Mesenchymal stem cell (in vitro differentiated cells and primary cell): ENCODE measurements around the gene SAMHD1.
"Not testable (repeated sequence)": the region's sequence is repeated elsewhere in the genome, so short reads cannot be mapped to it uniquely, and the experiment has no call there.

Experiments
- DNase-seq: peaks from one replicate; pipeline ENCODE4 v3.0.0-alpha.2; 2013
- H2AFZ ChIP-seq: one replicate; pipeline ENCODE4 v1.6.1; 2013; ENCODE audit warnings: low read depth, mild to moderate bottlenecking, control low read depth, inconsistent platforms, low read length, moderate library complexity
- H2AK5ac ChIP-seq: 2 replicates; pipeline ENCODE4 v1.6.1; 2013; ENCODE audit warnings: low read length, moderate library complexity, mild to moderate bottlenecking, inconsistent platforms; ENCODE audit not compliant: severe bottlenecking
- H2BK120ac ChIP-seq: one replicate; pipeline ENCODE4 v1.6.1; 2013; ENCODE audit warnings: low read depth, mild to moderate bottlenecking, inconsistent platforms, low read length, moderate library complexity
- H2BK12ac ChIP-seq, 2 experiments: one replicate each; pipeline ENCODE4 v1.6.1; 2013; ENCODE audit warnings: inconsistent platforms in 2 of 2, low read length in 2 of 2, mild to moderate bottlenecking in 2 of 2, moderate library complexity in 2 of 2, control low read depth in 1 of 2
- H2BK15ac ChIP-seq: one replicate; pipeline ENCODE4 v1.6.1; 2013; ENCODE audit warnings: mild to moderate bottlenecking, low read depth, inconsistent platforms; ENCODE audit not compliant: poor library complexity, severe bottlenecking
- H2BK5ac ChIP-seq: 2 replicates; pipeline ENCODE4 v1.6.1; 2013; ENCODE audit warnings: low read depth, mild to moderate bottlenecking, low read length, control low read depth, inconsistent platforms; ENCODE audit not compliant: poor library complexity, severe bottlenecking
- H3K14ac ChIP-seq, 2 experiments: one replicate each; pipeline ENCODE4 v1.6.1; 2013; ENCODE audit warnings: inconsistent platforms in 2 of 2, low read length in 2 of 2, control low read depth in 1 of 2, mild to moderate bottlenecking in 1 of 2, moderate library complexity in 1 of 2
- H3K18ac ChIP-seq, 2 experiments: one replicate each; pipeline ENCODE4 v1.6.1; 2013; ENCODE audit warnings: inconsistent platforms in 2 of 2, low read length in 2 of 2, control low read depth in 1 of 2, low read depth in 1 of 2, mild to moderate bottlenecking in 1 of 2
- H3K23ac ChIP-seq, 2 experiments: one replicate each; pipeline ENCODE4 v1.6.1; 2013; ENCODE audit warnings: inconsistent platforms in 2 of 2, low read length in 2 of 2, mild to moderate bottlenecking in 2 of 2, moderate library complexity in 2 of 2, control low read depth in 1 of 2
- H3K27ac ChIP-seq: 2 replicates; pipeline ENCODE4 v1.5.1; 2013; ENCODE audit warnings: mild to moderate bottlenecking, moderate library complexity, low read length, control low read depth, inconsistent platforms; ENCODE audit not compliant: poor library complexity, severe bottlenecking
- H3K27me3 ChIP-seq, 2 experiments: 2 replicates each; pipeline versions ENCODE4 v1.6.1 to v1.7.0; 2013; ENCODE audit warnings: low read length in 2 of 2, mild to moderate bottlenecking in 2 of 2, moderate library complexity in 2 of 2, control low read depth in 1 of 2, inconsistent platforms in 1 of 2; ENCODE audit not compliant: control insufficient read depth in 1 of 2, insufficient read depth in 1 of 2
- H3K36me3 ChIP-seq, 2 experiments: 2 replicates each; pipeline versions ENCODE4 v1.6.1 to v1.7.0; 2013; ENCODE audit warnings: low read length in 2 of 2, control low read depth in 1 of 2, inconsistent platforms in 1 of 2, low read depth in 1 of 2, mild to moderate bottlenecking in 1 of 2; ENCODE audit not compliant: insufficient read depth in 2 of 2, control insufficient read depth in 1 of 2
- H3K4ac ChIP-seq, 2 experiments: one replicate each; pipeline ENCODE4 v1.6.1; 2013; ENCODE audit warnings: inconsistent platforms in 2 of 2, low read length in 2 of 2, mild to moderate bottlenecking in 2 of 2, moderate library complexity in 2 of 2, control low read depth in 1 of 2, low read depth in 1 of 2
- H3K4me1 ChIP-seq: 2 replicates; pipeline ENCODE4 v1.6.1; 2013; ENCODE audit warnings: low read depth, low read length, control low read depth; ENCODE audit not compliant: control insufficient read depth, insufficient read depth
- H3K4me2 ChIP-seq: 2 replicates; pipeline ENCODE4 v1.6.1; 2013; ENCODE audit warnings: low read length, mild to moderate bottlenecking, inconsistent platforms; ENCODE audit not compliant: poor library complexity, severe bottlenecking
- H3K4me3 ChIP-seq, 2 experiments: 2 replicates each; pipeline versions ENCODE4 v1.5.1 to v1.7.0; 2013; ENCODE audit warnings: low read length in 2 of 2, mild to moderate bottlenecking in 2 of 2, control low read depth in 1 of 2, low read depth in 1 of 2; ENCODE audit not compliant: insufficient read depth in 1 of 2
- H3K79me1 ChIP-seq: replicated peaks from 2 replicates; pipeline ENCODE4 v1.6.1; 2013; ENCODE audit warnings: mild to moderate bottlenecking, control low read depth, low read length, inconsistent platforms; ENCODE audit not compliant: poor library complexity, severe bottlenecking
- H3K9ac ChIP-seq: 2 replicates; pipeline ENCODE4 v1.7.0; 2013; ENCODE audit warnings: mild to moderate bottlenecking, low read length, moderate library complexity
- H3K9me3 ChIP-seq: 2 replicates; pipeline ENCODE4 v1.7.0; 2013; ENCODE audit warnings: mild to moderate bottlenecking, low read length; ENCODE audit not compliant: control insufficient read depth
- H4K8ac ChIP-seq: one replicate; pipeline ENCODE4 v1.6.1; 2013; ENCODE audit warnings: inconsistent platforms, mild to moderate bottlenecking, low read length, moderate library complexity
- H4K91ac ChIP-seq: one replicate; pipeline ENCODE4 v1.6.1; 2013; ENCODE audit warnings: mild to moderate bottlenecking, low read length, inconsistent platforms
- WGBS: methylation state at CpG from one replicate; pipeline ENCODE4 v1.1.7; 2013; ENCODE audit warnings: mixed read lengths; 5-methylcytosine and 5-hydroxymethylcytosine counted together

SAMHD1 gene

GRCh38 chr20:36917240-36917639 is 34.3 kb downstream of the SAMHD1 start:
- no peaks in the 10 kb centered on the region for H3K27me3 ChIP-seq
- H3K36me3 ChIP-seq = peaks cover 4 to 41% of the 10 kb centered on the region in 2 experiments
- no peak for DNase-seq
- no peaks in the 10 kb centered on the region for H3K4me1 ChIP-seq
- H2BK12ac ChIP-seq = no peak overlapping the region
- H3K4ac ChIP-seq = no peak overlapping the region
- H3K27ac ChIP-seq = no peak overlapping the region
- H2BK15ac ChIP-seq = no peak overlapping the region
- WGBS = 96% methylated on average over 6 of the region's 6 CpGs
- no peak overlapping the region for H3K9ac ChIP-seq
- no peaks in the 10 kb centered on the region for H3K79me1 ChIP-seq
- H4K91ac ChIP-seq = no peak overlapping the region
- no peak overlapping the region for H2AK5ac ChIP-seq
- H2BK120ac ChIP-seq = no peak overlapping the region
- H2BK5ac ChIP-seq = no peak overlapping the region
- H3K23ac ChIP-seq = no peak overlapping the region
- no peak overlapping the region for H2AFZ ChIP-seq
- H3K9me3 ChIP-seq = no peaks in the 10 kb centered on the region
- no peak overlapping the region for H3K4me3 ChIP-seq
- no peak overlapping the region for H3K18ac ChIP-seq
- no peak overlapping the region for H4K8ac ChIP-seq
- H3K4me2 ChIP-seq = no peak overlapping the region
- H3K14ac ChIP-seq = no peak overlapping the region

DNA sequence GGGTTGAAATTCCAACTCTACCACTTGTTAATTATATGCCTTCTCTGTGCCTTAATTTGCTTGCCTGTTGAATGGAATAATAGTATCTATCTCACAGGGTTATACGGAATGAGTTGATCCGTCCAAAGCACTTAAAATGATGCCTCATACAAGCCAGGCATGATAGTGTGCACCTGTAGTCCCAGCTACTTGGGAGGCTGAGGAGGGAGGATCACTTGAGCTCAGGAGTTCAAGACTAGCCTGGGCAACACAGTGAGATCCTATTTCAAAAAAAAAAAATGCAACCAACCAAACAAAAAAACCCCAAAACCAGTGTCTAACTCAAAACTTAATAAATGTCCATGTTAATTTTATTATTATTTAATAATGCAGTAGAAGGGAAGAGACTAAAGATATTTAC is 35.3 kb downstream of the SAMHD1 start:
- Histone ChIP-seq H3K36me3 (peaks cover 4 to 51% of the 10 kb centered on the region in 2 experiments), H3K4me3 (no peak overlapping the region), H3K14ac (no peak overlapping the region), H2BK15ac (no peak overlapping the region), H3K9ac (no peak overlapping the region), H2AK5ac (no peak overlapping the region), H3K4me1 (no peaks in the 10 kb centered on the region), H2AFZ (no peak overlapping the region), H3K27ac (no peak overlapping the region), H2BK5ac (no peak overlapping the region), H3K27me3 (no peaks in the 10 kb centered on the region), H3K79me1 (no peaks in the 10 kb centered on the region), H2BK12ac (no peak overlapping the region), H3K18ac (no peak overlapping the region), H3K9me3 (no peaks in the 10 kb centered on the region), H3K4ac (no peak overlapping the region), H4K91ac (no peak overlapping the region), H4K8ac (no peak overlapping the region), H2BK120ac (no peak overlapping the region), H3K23ac (no peak overlapping the region), H3K4me2 (no peak overlapping the region)
- 89% methylated on average over 2 of the region's 2 CpGs for WGBS
- no peak for DNase-seq

- H3K9ac ChIP-seq = no peak overlapping the region
- H3K9me3 ChIP-seq = no peaks in the 10 kb centered on the region
- no peak overlapping the region for H3K14ac ChIP-seq
- H3K4me2 ChIP-seq = no peak overlapping the region
- no peak overlapping the region for H2AK5ac ChIP-seq
- H2BK12ac ChIP-seq = no peak overlapping the region
- no peak overlapping the region for H3K18ac ChIP-seq
- no peak overlapping the region for H2BK5ac ChIP-seq
- H3K4me1 ChIP-seq = peaks cover 1% of the 10 kb centered on the region
- peaks cover 0 to 57% of the 10 kb centered on the region in 2 experiments for H3K36me3 ChIP-seq
- no peak overlapping the region for H3K23ac ChIP-seq
- H2BK15ac ChIP-seq = no peak overlapping the region
- H2AFZ ChIP-seq = no peak overlapping the region
- H3K27ac ChIP-seq = no peak overlapping the region
- DNase-seq = no peak
- no peak overlapping the region for H3K4me3 ChIP-seq
- H4K8ac ChIP-seq = no peak overlapping the region
- H3K27me3 ChIP-seq = no peaks in the 10 kb centered on the region
- WGBS = 33% methylated on average over 3 of the region's 4 CpGs
- no peak overlapping the region for H2BK120ac ChIP-seq
- no peak overlapping the region for H3K4ac ChIP-seq
- no peak overlapping the region for H4K91ac ChIP-seq
- H3K79me1 ChIP-seq = no peaks in the 10 kb centered on the region
Observed at GRCh38 chr20:36908603-36909002, 42.9 kb downstream of the SAMHD1 start.

DNA sequence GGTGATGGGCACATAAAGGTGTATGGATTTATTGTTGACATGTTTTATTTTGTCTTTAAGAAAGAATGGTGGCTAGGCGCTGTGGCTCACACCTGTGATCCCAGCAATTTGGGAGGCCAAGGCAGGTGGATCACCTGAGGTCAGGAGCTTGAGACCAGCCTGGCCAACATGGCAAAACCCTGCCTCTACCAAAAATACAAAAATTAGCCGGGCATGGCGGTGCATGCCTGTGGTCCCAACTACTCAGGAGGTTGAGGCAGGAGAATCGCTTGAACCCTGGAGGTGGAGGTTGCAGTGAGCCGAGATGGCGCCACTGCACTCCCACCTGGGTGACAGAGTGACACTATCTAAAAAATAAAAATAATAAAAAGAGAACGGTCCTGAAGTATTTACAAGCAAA is 45.4 kb downstream of the SAMHD1 start:
- not testable (repeated sequence) for H2BK15ac ChIP-seq, H3K14ac ChIP-seq, H3K18ac ChIP-seq, H3K23ac ChIP-seq, H4K91ac ChIP-seq, H2AFZ ChIP-seq, H3K4me1 ChIP-seq, H3K27me3 ChIP-seq, H2BK12ac ChIP-seq, H3K27ac ChIP-seq, H2BK5ac ChIP-seq, H3K4me2 ChIP-seq, H3K4me3 ChIP-seq, DNase-seq, H4K8ac ChIP-seq, H2AK5ac ChIP-seq, H2BK120ac ChIP-seq, H3K4ac ChIP-seq, H3K9me3 ChIP-seq, H3K9ac ChIP-seq, H3K79me1 ChIP-seq
- WGBS = 96% methylated on average over 2 of the region's 7 CpGs
- peaks cover 0 to 62% of the 10 kb centered on the region in 2 experiments for H3K36me3 ChIP-seq
